ENCODE measurements around the gene PLPPR5. TPM values are rescaled to one million over a fixed set of nuclear protein-coding genes. Genes with fewer than 3 reads are reported as not detected.

PLPPR5 gene
- total RNA-seq, 1 experiment from 2014 or later, result not detected

- intact Hi-C loops (cut with micrococcal nuclease; ENCODE audit: unreplicated experiment), result no loop called here
- Mint-ChIP-seq H3K4me3 (ENCODE audit: unreplicated experiment) (no peak overlapping the region), H3K36me3 (ENCODE audit: insufficient read depth, unreplicated experiment) (no peaks in the 10 kb centered on the region), H3K27me3 (ENCODE audit: insufficient read depth, unreplicated experiment) (peaks cover 12% of the 10 kb centered on the region), H3K9me3 (ENCODE audit: unreplicated experiment) (no peaks in the 10 kb centered on the region), H3K27ac (ENCODE audit: unreplicated experiment) (no peak overlapping the region), H3K4me1 (ENCODE audit: low read depth, unreplicated experiment) (no peaks in the 10 kb centered on the region)
- no peak for DNase-seq
- H3K27me3 ChIP-seq (replicated peaks; ENCODE audit: control insufficient read depth, insufficient read depth, low read length), result no peaks in the 10 kb centered on the region
- no peaks in the 10 kb centered on the region for H3K36me3 ChIP-seq (ENCODE audit: control insufficient read depth, insufficient read depth, low read length)
- TF ChIP-seq CTCF (IDR thresholded peaks at IDR 0.05; ENCODE audit: insufficient read depth in 1 of 2, low read depth in 1 of 2, low read length in 1 of 2, severe bottlenecking in 1 of 2, unreplicated experiment in 1 of 2), result no peak
- no peaks in the 10 kb centered on the region for H3K4me1 ChIP-seq
- no TSS peak for BruUV-seq (replicated peaks)
- POLR2A ChIA-PET, result no interaction called here
- no peak overlapping the region for H3K4me3 ChIP-seq (ENCODE audit: low read depth, low read length)
- no peaks in the 10 kb centered on the region for H3K9me3 ChIP-seq
- CTCF ChIA-PET, result no interaction called here
These were observed 13.7 kb upstream of the PLPPR5 start for GRCh38 chr1:99018313-99018712.

- Histone ChIP-seq H3K36me3 (ENCODE audit: control insufficient read depth, insufficient read depth, low read length) (no peaks in the 10 kb centered on the region), H3K4me3 (ENCODE audit: low read depth, low read length) (no peak overlapping the region), H3K4me1 (no peaks in the 10 kb centered on the region), H3K27me3 (replicated peaks; ENCODE audit: control insufficient read depth, insufficient read depth, low read length) (no peaks in the 10 kb centered on the region), H3K9me3 (no peaks in the 10 kb centered on the region)
- no peak overlapping the region for H3K27ac Mint-ChIP-seq (ENCODE audit: unreplicated experiment)
- BruUV-seq (replicated peaks), result no TSS peak
- CTCF ChIA-PET, result no interaction called here
- no peaks in the 10 kb centered on the region for H3K9me3 Mint-ChIP-seq (ENCODE audit: unreplicated experiment)
- no peak for TF ChIP-seq CTCF (IDR thresholded peaks at IDR 0.05; ENCODE audit: insufficient read depth in 1 of 2, low read depth in 1 of 2, low read length in 1 of 2, severe bottlenecking in 1 of 2, unreplicated experiment in 1 of 2)
- no peak for DNase-seq
- H3K27me3 Mint-ChIP-seq (ENCODE audit: insufficient read depth, unreplicated experiment), result peaks cover 9% of the 10 kb centered on the region
- no peak overlapping the region for H3K4me3 Mint-ChIP-seq (ENCODE audit: unreplicated experiment)
- intact Hi-C loops (cut with micrococcal nuclease; ENCODE audit: unreplicated experiment), result no loop called here
- H3K36me3 Mint-ChIP-seq (ENCODE audit: insufficient read depth, unreplicated experiment), result no peaks in the 10 kb centered on the region
- H3K4me1 Mint-ChIP-seq (ENCODE audit: low read depth, unreplicated experiment), result no peaks in the 10 kb centered on the region
- POLR2A ChIA-PET, result no interaction called here
These were observed 13.0 kb upstream of the PLPPR5 start for GRCh38 chr1:99017655-99018054.

- Mint-ChIP-seq H3K9me3 (ENCODE audit: unreplicated experiment) (no peaks in the 10 kb centered on the region), H3K4me1 (ENCODE audit: low read depth, unreplicated experiment) (no peaks in the 10 kb centered on the region), H3K27ac (ENCODE audit: unreplicated experiment) (no peak overlapping the region), H3K27me3 (ENCODE audit: insufficient read depth, unreplicated experiment) (peaks cover 3% of the 10 kb centered on the region), H3K4me3 (ENCODE audit: unreplicated experiment) (no peak overlapping the region), H3K36me3 (ENCODE audit: insufficient read depth, unreplicated experiment) (no peaks in the 10 kb centered on the region)
- CTCF ChIA-PET, result no interaction called here
- TF ChIP-seq CTCF (IDR thresholded peaks at IDR 0.05; ENCODE audit: insufficient read depth in 1 of 2, low read depth in 1 of 2, low read length in 1 of 2, severe bottlenecking in 1 of 2, unreplicated experiment in 1 of 2), result no peak
- Histone ChIP-seq H3K9me3 (no peaks in the 10 kb centered on the region), H3K36me3 (ENCODE audit: control insufficient read depth, insufficient read depth, low read length) (no peaks in the 10 kb centered on the region), H3K4me3 (ENCODE audit: low read depth, low read length) (no peak overlapping the region), H3K4me1 (no peaks in the 10 kb centered on the region), H3K27me3 (replicated peaks; ENCODE audit: control insufficient read depth, insufficient read depth, low read length) (no peaks in the 10 kb centered on the region)
- DNase-seq, result no peak
- intact Hi-C loops (cut with micrococcal nuclease; ENCODE audit: unreplicated experiment), result no loop called here
- POLR2A ChIA-PET, result no interaction called here
- no TSS peak for BruUV-seq (replicated peaks)
These were observed 6.0 kb upstream of the PLPPR5 start for GRCh38 chr1:99010679-99011078.

Measured in Caco-2 (cell line).